Thyroid gland (tissue), 4 donors: ENCODE measurements around the gene RBMS1. TPM values are rescaled to one million over a fixed set of nuclear protein-coding genes. Genes with fewer than 3 reads are reported as not detected.

ENCODE experiments used
- DNase-seq, 2 donors: peaks; one replicate each; pipeline ENCODE4 v3.0.0-alpha.2; 2019
- H3K27ac ChIP-seq, 3 donors: fragments of 200-600 bp; sonication (generic); 1 replicate in 2 of 3; 2 replicates in 1 of 3; pipeline ENCODE4 v1.5.1; 2016 to 2019; ENCODE audit warnings: mild to moderate bottlenecking in 1 of 3, moderate library complexity in 1 of 3
- H3K27me3 ChIP-seq: fragments of 200-600 bp; sonication (generic); one replicate; pipeline ENCODE4 v1.5.1; 2019
- H3K36me3 ChIP-seq, 2 donors: fragments of 200-600 bp; sonication (generic); one replicate each; pipeline ENCODE4 v1.5.1; 2016 to 2019
- H3K4me1 ChIP-seq, 2 donors: fragments of 200-600 bp; sonication (generic); one replicate each; pipeline ENCODE4 v1.5.1; 2017 to 2019
- H3K4me3 ChIP-seq, 3 donors: fragments of 200-600 bp; sonication (generic); replicated peaks in 1 of 3; 1 replicate in 2 of 3; 2 replicates in 1 of 3; pipeline ENCODE4 v1.5.1; 2016; ENCODE audit warnings: mild to moderate bottlenecking in 1 of 3
- H3K9me3 ChIP-seq: fragments of 200-600 bp; sonication (generic); one replicate; pipeline ENCODE4 v1.5.1; 2017
- POLR2A ChIP-seq, 2 donors: fragments of 450-650 bp; IDR thresholded peaks; one replicate each; pipeline ENCODE4 v1.6.1; 2017; ENCODE audit warnings: antibody characterized with exemption in 2 of 2, mild to moderate bottlenecking in 2 of 2, moderate library complexity in 1 of 2
- WGBS, 2 donors: methylation state at CpG; one replicate each; pipeline ENCODE4 v1.1.5; 2017; 5-methylcytosine and 5-hydroxymethylcytosine counted together
- intact Hi-C: fragments of 100-400 bp; cut with DNase I; formaldehyde crosslinking; loops from one replicate; pipeline ENCODE4 v1.15.1; 2023
- total RNA-seq, 4 donors: library from RNA; depleted of rRNA; stranded (reverse); fragments of >200 nt; gene quantifications; one replicate each; pipeline ENCODE4 v1.2.3, GENCODE V29; 2016
- TF ChIP-seq, protein P1 (sequence below), 6 experiments: fragments of 200-600 bp in 3 of 6; fragments of 450-650 bp in 3 of 6; sonication (generic) in 3 of 6; IDR thresholded peaks; one replicate each; pipeline ENCODE4 v1.5.1; 2016 to 2019; ENCODE audit warnings: antibody characterized with exemption in 6 of 6, mild to moderate bottlenecking in 2 of 6, inconsistent platforms in 1 of 6, moderate library complexity in 1 of 6

The RBMS1 gene
- total RNA-seq, 4 donors from 2014 or later, result 50.9 to 80.1 (median 69.0) TPM

DNA sequence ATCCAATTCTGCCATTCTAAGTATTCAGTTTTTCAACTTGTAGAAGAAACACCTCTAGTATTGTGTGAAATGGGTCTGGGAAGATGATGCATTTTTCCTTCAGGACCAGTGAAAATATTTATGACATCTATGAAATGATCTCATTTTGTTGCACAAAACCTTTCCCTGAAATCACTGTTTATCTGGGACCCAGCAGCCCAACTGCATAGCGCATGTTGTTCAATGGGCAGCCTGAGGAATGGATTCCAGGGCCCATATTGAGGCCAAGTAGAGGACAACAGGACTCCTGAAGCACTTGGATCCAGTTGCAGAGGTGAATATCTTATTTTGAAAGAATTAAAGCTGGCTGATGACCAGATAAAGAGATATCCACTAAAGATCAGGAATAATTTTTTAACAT, 7.3 kb downstream of the RBMS1 start:
- 93 to 95% methylated on average over 1 of the region's 1 CpG for WGBS, 2 donors
- H3K27me3 ChIP-seq, result no peaks in the 10 kb centered on the region
- H3K36me3 ChIP-seq, result no peaks in the 10 kb centered on the region
- H3K27ac ChIP-seq, result no peak overlapping the region
- no peak for TF ChIP-seq POLR2A (IDR thresholded peaks at IDR 0.05)
- TF ChIP-seq, protein P1, sequence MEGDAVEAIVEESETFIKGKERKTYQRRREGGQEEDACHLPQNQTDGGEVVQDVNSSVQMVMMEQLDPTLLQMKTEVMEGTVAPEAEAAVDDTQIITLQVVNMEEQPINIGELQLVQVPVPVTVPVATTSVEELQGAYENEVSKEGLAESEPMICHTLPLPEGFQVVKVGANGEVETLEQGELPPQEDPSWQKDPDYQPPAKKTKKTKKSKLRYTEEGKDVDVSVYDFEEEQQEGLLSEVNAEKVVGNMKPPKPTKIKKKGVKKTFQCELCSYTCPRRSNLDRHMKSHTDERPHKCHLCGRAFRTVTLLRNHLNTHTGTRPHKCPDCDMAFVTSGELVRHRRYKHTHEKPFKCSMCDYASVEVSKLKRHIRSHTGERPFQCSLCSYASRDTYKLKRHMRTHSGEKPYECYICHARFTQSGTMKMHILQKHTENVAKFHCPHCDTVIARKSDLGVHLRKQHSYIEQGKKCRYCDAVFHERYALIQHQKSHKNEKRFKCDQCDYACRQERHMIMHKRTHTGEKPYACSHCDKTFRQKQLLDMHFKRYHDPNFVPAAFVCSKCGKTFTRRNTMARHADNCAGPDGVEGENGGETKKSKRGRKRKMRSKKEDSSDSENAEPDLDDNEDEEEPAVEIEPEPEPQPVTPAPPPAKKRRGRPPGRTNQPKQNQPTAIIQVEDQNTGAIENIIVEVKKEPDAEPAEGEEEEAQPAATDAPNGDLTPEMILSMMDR (IDR thresholded peaks at IDR 0.05), result no peak
- intact Hi-C loops, result no loop called here
- H3K9me3 ChIP-seq, result no peaks in the 10 kb centered on the region
- DNase-seq, result no peak
- H3K4me1 ChIP-seq, result peaks cover 8 to 14% of the 10 kb centered on the region in 2 donors
- no peak overlapping the region for H3K4me3 ChIP-seq

DNA sequence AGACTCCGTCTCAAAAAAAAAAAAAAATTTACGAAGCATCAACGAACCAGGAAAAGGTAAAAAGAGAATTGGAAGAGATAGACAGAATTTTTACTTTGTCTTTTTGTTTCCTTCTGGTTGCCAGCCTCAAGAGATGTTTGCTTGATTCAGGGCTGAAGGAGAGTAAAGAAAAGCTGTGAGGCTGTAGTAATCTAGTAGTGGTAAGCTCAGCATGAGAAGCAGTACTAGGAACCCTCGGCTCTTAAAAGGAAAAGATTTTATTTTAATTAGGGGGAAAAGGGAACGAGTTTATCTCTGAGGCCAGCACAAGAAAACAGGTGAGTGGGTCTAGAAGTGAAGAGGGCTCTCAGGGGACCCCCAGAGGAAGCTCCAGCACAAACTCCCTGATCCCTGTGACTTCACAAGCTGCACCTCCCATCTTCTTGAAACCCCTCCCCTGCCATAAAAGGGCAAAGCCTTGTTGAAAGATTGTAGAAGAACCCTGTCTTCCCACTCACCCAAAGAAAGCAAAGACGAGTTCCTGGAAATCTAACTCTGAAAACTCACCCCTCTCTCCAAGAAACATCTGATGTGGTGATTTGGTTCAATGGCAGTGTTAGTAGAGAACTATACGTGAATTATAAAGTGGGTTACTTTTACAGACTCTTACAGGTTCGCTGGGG, 8.6 kb downstream of the RBMS1 start:
- peaks cover 7 to 14% of the 10 kb centered on the region in 2 donors for H3K4me1 ChIP-seq
- H3K36me3 ChIP-seq, result no peaks in the 10 kb centered on the region
- no peaks in the 10 kb centered on the region for H3K27me3 ChIP-seq
- TF ChIP-seq, protein P1 (IDR thresholded peaks at IDR 0.05), result no peak
- no peak for TF ChIP-seq POLR2A (IDR thresholded peaks at IDR 0.05)
- H3K27ac ChIP-seq, result no peak overlapping the region
- WGBS, 2 donors, result 61 to 66% methylated on average over 8 of the region's 8 CpGs
- H3K4me3 ChIP-seq, result no peak overlapping the region
- no peaks in the 10 kb centered on the region for H3K9me3 ChIP-seq
- DNase-seq, result no peak
- intact Hi-C loops, result no loop called here

DNA sequence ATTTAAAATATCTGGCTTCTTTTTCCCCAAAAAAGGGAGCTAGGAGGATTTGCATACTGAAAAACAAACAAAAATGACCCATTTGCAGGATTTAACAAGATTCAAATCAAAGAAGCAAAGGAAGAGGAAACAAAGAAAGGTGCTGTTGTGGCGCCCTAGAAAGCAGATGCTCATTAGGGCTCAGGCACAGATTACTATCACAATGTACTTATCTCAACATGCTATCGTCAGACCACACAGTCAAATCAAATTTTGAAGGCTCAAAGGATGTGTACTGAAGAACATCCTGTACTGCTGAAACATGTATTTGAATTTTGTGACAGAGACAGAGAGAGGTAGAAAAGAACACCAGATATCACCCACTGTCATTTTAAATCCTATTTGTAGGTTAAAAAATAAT, 10.9 kb downstream of the RBMS1 start:
- Histone ChIP-seq H3K27ac (no peak overlapping the region), H3K9me3 (no peaks in the 10 kb centered on the region), H3K27me3 (no peaks in the 10 kb centered on the region), H3K36me3 (no peaks in the 10 kb centered on the region), H3K4me1 (peaks cover 7 to 14% of the 10 kb centered on the region in 2 donors), H3K4me3 (no peak overlapping the region)
- WGBS, 2 donors, result 55 to 87% methylated on average over 2 of the region's 2 CpGs
- DNase-seq, result no peak
- no peak for TF ChIP-seq POLR2A (IDR thresholded peaks at IDR 0.05)
- TF ChIP-seq, protein P1 (IDR thresholded peaks at IDR 0.05), result no peak
- intact Hi-C loops, result no loop called here

DNA sequence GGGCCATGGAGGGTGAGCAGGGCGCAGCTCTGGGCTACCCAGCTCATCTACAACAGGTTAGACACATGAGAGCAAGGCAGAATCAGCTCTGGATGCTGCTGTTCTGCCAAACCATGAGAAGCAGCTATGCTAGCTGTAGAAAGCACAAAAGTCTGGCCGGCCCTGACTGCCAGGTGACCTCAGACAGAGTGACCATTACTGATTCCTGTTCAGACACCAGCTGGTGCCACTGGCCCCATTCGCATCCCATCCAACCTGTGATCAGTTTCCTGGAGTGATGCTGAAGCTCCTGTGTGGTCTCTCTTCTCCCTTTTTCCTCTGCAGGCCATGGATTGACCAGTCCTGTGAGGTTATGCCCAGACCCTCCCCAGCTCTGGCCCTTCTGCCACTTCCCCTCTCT, 14.3 kb downstream of the RBMS1 start:
- H3K9me3 ChIP-seq, result no peaks in the 10 kb centered on the region
- no peak overlapping the region for H3K27ac ChIP-seq
- H3K27me3 ChIP-seq, result no peaks in the 10 kb centered on the region
- peaks cover 0 to 5% of the 10 kb centered on the region in 2 donors for H3K4me1 ChIP-seq
- DNase-seq, result no peak
- no peaks in the 10 kb centered on the region for H3K36me3 ChIP-seq
- no peak for TF ChIP-seq POLR2A (IDR thresholded peaks at IDR 0.05)
- TF ChIP-seq, protein P1 (IDR thresholded peaks at IDR 0.05), result no peak
- H3K4me3 ChIP-seq, result no peak overlapping the region
- intact Hi-C loops, result no loop called here
- WGBS, 2 donors, result 82 to 93% methylated on average over 3 of the region's 3 CpGs

DNA sequence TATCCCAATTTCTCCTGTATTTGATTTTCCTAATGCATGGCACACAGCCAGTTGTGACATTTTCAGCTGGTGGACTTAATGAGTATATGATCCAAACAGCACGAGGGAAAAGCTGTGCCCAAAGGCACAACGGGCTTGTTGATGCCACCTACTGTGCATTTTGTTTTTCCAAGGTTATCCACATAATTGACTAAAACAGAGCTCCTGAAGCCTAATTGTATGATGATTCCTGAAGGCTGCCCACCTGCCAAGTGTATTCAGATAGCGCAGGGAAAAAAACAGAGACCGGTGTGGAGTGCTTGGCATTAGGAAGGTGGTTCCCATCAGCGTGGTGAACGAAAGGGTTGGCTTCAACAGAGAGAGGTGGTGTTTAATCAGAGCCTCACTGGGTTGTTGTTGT, 14.9 kb downstream of the RBMS1 start:
- Histone ChIP-seq H3K4me3 (no peak overlapping the region), H3K27ac (no peak overlapping the region), H3K36me3 (no peaks in the 10 kb centered on the region), H3K4me1 (peaks cover 0 to 7% of the 10 kb centered on the region in 2 donors), H3K9me3 (no peaks in the 10 kb centered on the region), H3K27me3 (no peaks in the 10 kb centered on the region)
- WGBS, 2 donors, result 73 to 82% methylated on average over 6 of the region's 6 CpGs
- intact Hi-C loops, result no loop called here
- no peak for TF ChIP-seq POLR2A (IDR thresholded peaks at IDR 0.05)
- no peak for DNase-seq
